ENCODE results near the gene ARID3B.

GRCh38 chr15:74611834-74612233, 70.8 kb downstream of the ARID3B start:
- TF ChIP-seq CTCF (IDR thresholded peaks at IDR 0.05) (no peak), POLR2A (IDR thresholded peaks at IDR 0.05) (no peak)
